Measurements from ENCODE around the gene RHBDD3. TPM values are rescaled to one million over a fixed set of nuclear protein-coding genes. Genes with fewer than 3 reads are reported as not detected.

The RHBDD3 gene
- total RNA-seq, 4 donors from 2014 or later = 7.3 to 32.0 (median 14.2) TPM

DNA sequence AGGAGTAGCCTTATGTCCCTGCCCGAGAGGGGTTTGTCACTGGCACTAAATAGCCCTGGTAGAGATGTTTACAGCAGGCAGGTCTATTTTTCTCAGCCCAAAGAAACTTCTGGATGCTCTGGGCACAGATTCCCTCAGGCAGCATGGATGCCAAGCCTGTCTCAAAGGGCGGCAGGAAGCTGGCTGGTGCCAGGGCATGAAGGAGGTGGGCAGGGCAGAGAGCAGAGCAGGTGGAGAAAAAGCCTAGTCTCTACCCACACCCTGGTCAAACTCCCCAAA is 34.6 kb upstream of the RHBDD3 start:
- TF ChIP-seq, protein P1, sequence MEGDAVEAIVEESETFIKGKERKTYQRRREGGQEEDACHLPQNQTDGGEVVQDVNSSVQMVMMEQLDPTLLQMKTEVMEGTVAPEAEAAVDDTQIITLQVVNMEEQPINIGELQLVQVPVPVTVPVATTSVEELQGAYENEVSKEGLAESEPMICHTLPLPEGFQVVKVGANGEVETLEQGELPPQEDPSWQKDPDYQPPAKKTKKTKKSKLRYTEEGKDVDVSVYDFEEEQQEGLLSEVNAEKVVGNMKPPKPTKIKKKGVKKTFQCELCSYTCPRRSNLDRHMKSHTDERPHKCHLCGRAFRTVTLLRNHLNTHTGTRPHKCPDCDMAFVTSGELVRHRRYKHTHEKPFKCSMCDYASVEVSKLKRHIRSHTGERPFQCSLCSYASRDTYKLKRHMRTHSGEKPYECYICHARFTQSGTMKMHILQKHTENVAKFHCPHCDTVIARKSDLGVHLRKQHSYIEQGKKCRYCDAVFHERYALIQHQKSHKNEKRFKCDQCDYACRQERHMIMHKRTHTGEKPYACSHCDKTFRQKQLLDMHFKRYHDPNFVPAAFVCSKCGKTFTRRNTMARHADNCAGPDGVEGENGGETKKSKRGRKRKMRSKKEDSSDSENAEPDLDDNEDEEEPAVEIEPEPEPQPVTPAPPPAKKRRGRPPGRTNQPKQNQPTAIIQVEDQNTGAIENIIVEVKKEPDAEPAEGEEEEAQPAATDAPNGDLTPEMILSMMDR (IDR thresholded peaks at IDR 0.05; ENCODE audit: low read depth) = no peak

DNA sequence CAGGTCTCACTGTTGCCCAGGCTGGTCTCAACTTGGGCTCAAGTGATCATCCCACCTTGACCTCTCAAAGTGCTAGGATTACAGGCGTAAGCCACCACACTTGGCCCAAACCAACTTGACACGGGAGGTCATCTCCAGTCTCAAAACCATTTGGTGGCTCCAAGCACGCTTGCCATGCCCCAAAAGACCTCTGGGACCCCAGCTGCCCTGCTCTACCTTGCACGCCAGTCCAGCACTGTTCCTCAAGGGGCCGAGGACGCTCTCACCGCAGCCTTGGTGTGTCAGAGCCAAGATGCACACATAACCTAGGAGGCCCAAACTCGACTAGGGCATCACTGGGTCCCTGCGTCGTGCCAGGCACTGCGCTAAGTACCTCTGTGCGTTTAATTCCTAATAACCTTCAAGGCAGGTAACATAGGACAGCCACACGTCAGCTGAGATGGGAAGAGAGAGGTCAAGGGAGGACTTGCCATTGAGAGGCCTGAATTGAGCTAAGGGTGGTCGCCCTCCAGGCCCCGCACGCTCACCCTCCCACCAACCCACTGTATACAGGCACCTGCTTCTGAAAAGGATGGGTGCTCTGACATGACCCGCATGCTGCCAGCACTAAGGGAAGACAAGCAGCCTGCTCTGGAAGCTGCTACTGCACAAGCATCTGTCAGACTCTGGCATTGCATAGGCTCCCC is 34.1 kb upstream of the RHBDD3 start:
- TF ChIP-seq, protein P1 (IDR thresholded peaks at IDR 0.05; ENCODE audit: low read depth) = no peak

GRCh38 chr22:29300807-29301601 is 33.2 kb upstream of the RHBDD3 start:
- TF ChIP-seq, protein P1 (IDR thresholded peaks at IDR 0.05; ENCODE audit: low read depth) = no peak

DNA sequence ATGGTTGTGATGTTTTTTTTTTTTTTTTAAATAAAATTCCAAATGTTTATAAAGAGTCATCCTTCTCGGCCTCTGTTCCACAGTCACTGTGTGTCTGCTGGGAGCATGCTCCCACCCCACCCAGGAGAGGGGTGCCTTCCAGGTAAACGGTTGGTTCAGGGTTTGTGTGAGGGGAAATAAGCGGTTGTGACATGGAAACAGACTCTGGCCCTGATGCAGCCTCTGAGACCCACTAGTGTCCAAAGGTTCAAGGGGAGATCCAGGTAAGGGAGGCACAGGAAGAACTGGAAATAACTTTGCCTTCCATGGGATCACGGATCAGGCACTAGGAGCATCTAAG is 32.7 kb upstream of the RHBDD3 start:
- TF ChIP-seq, protein P1 (IDR thresholded peaks at IDR 0.05; ENCODE audit: low read depth) = no peak

- TF ChIP-seq, protein P1 (IDR thresholded peaks at IDR 0.05; ENCODE audit: low read depth) = no peak
Measured at GRCh38 chr22:29299136-29299900, 31.5 kb upstream of the RHBDD3 start.

DNA sequence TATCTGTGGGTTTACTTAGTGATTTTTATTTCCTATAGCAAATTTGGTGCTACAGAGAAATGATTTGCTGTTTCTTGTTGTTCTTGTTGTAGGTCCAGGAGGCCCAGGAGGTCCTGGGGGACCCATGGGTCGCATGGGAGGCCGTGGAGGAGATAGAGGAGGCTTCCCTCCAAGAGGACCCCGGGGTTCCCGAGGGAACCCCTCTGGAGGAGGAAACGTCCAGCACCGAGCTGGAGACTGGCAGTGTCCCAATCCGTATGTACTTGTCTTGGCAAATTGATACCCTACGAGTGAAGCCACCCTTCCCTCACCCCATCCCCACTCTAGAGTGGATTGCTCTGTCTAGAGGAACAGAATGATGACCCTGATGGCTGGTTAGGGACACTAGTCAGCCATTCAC is 30.9 kb upstream of the RHBDD3 start:
- TF ChIP-seq, protein P1 (IDR thresholded peaks at IDR 0.05; ENCODE audit: low read depth) = no peak

DNA sequence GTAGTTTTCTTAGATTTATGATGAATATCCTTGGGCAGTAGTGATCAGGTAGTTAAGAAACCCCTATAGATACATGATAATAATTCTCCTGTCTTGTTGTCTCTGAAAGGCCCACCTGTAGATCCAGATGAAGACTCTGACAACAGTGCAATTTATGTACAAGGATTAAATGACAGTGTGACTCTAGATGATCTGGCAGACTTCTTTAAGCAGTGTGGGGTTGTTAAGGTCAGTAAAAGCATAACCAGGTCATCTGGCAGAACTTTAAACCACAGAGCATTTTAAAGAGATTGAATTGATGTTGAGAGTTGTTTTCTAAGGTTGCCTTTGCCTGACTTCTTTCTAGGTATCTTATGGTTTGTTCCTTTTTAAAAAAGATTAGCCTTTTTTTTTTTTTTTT is 24.6 kb upstream of the RHBDD3 start:
- TF ChIP-seq, protein P1 (IDR thresholded peaks at IDR 0.05; ENCODE audit: low read depth) = no peak

All from subcutaneous adipose tissue (tissue), 4 donors.